GM12878 (cell line): ENCODE results near the gene FXYD4. TPM values are rescaled to one million over a fixed set of nuclear protein-coding genes. Genes with fewer than 3 reads are reported as not detected.

Source experiments
- ATAC-seq: fragments of 200-7000 bp; cut with Tn5 transposase; 3 replicates; pipeline ENCODE4 v1.9.1; 2020; ENCODE audit warnings: mild to moderate bottlenecking, moderate library complexity
- BruUV-seq: library from RNA; stranded (reverse); fragments of 400-500 nt; replicated peaks from 2 replicates; lab custom pipeline; 2021; lab: Mats Ljungman, UMichigan
- CTCF ChIA-PET: fragments of 300-600 bp; sonication (Branson Sonifier 250); formaldehyde crosslinking; extraction: SDS; loops from one replicate; lab custom pipeline; 2021; ENCODE audit warnings: inconsistent platforms; lab: Yijun Ruan, JAX
- POLR2A ChIA-PET: fragments of 350-600 bp; formaldehyde crosslinking; extraction: SDS; loops from one replicate; lab custom pipeline; 2021; ENCODE audit warnings: inconsistent platforms; lab: Charles Lee
- RAD21 ChIA-PET: fragments of 300-600 bp; sonication (Branson Sonifier 250); formaldehyde crosslinking; loops from one replicate; lab custom pipeline; 2023; ENCODE audit warnings: antibody characterized with exemption; ENCODE audit not compliant: unreplicated experiment; lab: Charles Lee
- SMC1A ChIA-PET: fragments of 300-600 bp; sonication (Branson Sonifier 250); formaldehyde crosslinking; loops from one replicate; lab custom pipeline; 2023; ENCODE audit not compliant: unreplicated experiment, uncharacterized antibody; lab: Charles Lee
- DNase-seq: peaks from one replicate; pipeline ENCODE4 v3.0.0-alpha.2; 2011; ENCODE audit warnings: low read depth, low spot score
- FAIRE-seq: peaks from 3 replicates; lab custom pipeline; 2011; peaks lifted over from hg19 to GRCh38; lab: Jason Lieb, UNC
- H2AFZ ChIP-seq: 2 replicates; pipeline ENCODE4 v1.6.0; 2011; ENCODE audit warnings: low read depth, low read length, control low read depth; ENCODE audit not compliant: control insufficient read depth
- H3K27ac ChIP-seq: 2 replicates; pipeline ENCODE4 v1.5.1; 2011; ENCODE audit warnings: control low read depth; ENCODE audit not compliant: control insufficient read depth, insufficient read depth
- H3K27me3 ChIP-seq, 2 experiments: replicated peaks in 1 of 2; 2 replicates each; pipeline versions ENCODE4 v1.6.0 to v1.6.1; 2011; ENCODE audit warnings: low read length in 1 of 2; ENCODE audit not compliant: control insufficient read depth in 2 of 2, insufficient read depth in 2 of 2
- H3K36me3 ChIP-seq, 2 experiments: 2 replicates each; pipeline ENCODE4 v1.5.1; 2011; ENCODE audit warnings: low read length in 1 of 2; ENCODE audit not compliant: control insufficient read depth in 2 of 2, insufficient read depth in 2 of 2
- H3K4me1 ChIP-seq: 2 replicates; pipeline ENCODE4 v1.6.1; 2011; ENCODE audit warnings: mild to moderate bottlenecking, low read length, moderate library complexity, mixed read lengths; ENCODE audit not compliant: control insufficient read depth, insufficient read depth
- H3K4me2 ChIP-seq: 2 replicates; pipeline ENCODE4 v1.6.0; 2011; ENCODE audit warnings: control low read depth; ENCODE audit not compliant: control insufficient read depth, insufficient read depth
- H3K4me3 ChIP-seq: fragments of 200-600 bp; sonication (generic); 2 replicates; pipeline ENCODE4 v1.5.1; 2016
- H3K79me2 ChIP-seq: 2 replicates; pipeline ENCODE4 v1.6.0; 2011; ENCODE audit warnings: low read length; ENCODE audit not compliant: control insufficient read depth, insufficient read depth
- H3K9ac ChIP-seq: 2 replicates; pipeline ENCODE4 v1.8.0; 2011; ENCODE audit warnings: low read length, control low read depth, mixed read lengths; ENCODE audit not compliant: control insufficient read depth, insufficient read depth
- H3K9me3 ChIP-seq: replicated peaks from 3 replicates; pipeline ENCODE4 v1.5.1; 2011; ENCODE audit warnings: mild to moderate bottlenecking, low read length; ENCODE audit not compliant: control insufficient read depth, insufficient read depth
- H4K20me1 ChIP-seq: 2 replicates; pipeline ENCODE4 v1.6.0; 2011; ENCODE audit not compliant: control insufficient read depth, insufficient read depth
- CHD1 ChIP-seq: IDR thresholded peaks from 2 replicates; pipeline ENCODE4 v1.6.1; 2012; ENCODE audit warnings: low read depth, low read length, improper control_type of control experiment
- CTCF ChIP-seq, 3 experiments: IDR thresholded peaks in 2 of 3; conservative IDR thresholded peaks in 1 of 3; 2 replicates each; pipeline ENCODE4 v1.5.1; 2011; ENCODE audit warnings: low read depth in 3 of 3, low read length in 3 of 3, mild to moderate bottlenecking in 3 of 3, control low read depth in 2 of 3, moderate library complexity in 2 of 3, inconsistent platforms in 1 of 3, mixed read lengths in 1 of 3; ENCODE audit not compliant: control insufficient read depth in 2 of 3, insufficient read depth in 1 of 3; ENCODE audit errors: extremely low read depth in 1 of 3
- EGR1 ChIP-seq, 2 experiments: IDR thresholded peaks; 1 replicate in 1 of 2; 2 replicates in 1 of 2; pipeline ENCODE4 v1.6.1; 2011 to 2012; ENCODE audit warnings: low read depth in 2 of 2, low read length in 2 of 2, borderline replicate concordance in 1 of 2, mild to moderate bottlenecking in 1 of 2, moderate library complexity in 1 of 2
- POLR2AphosphoS2 ChIP-seq: IDR thresholded peaks from 2 replicates; pipeline ENCODE4 v1.6.1; 2011; ENCODE audit warnings: low read depth, mild to moderate bottlenecking, low read length, improper control_type of control experiment, moderate library complexity
- RB1 ChIP-seq: fragments of 450-650 bp; formaldehyde crosslinking; IDR thresholded peaks from 2 replicates; pipeline ENCODE4 v1.6.1; 2017; ENCODE audit warnings: mild to moderate bottlenecking, borderline replicate concordance
- SREBF1 ChIP-seq: IDR thresholded peaks from 2 replicates; pipeline ENCODE4 v1.6.1; 2012; ENCODE audit warnings: mild to moderate bottlenecking, low read length
- WGBS: methylation state at CpG from one replicate; pipeline ENCODE4 v1.1.6; 2016; ENCODE audit warnings: low lambda C conversion rate; ENCODE audit not compliant: insufficient replicate concordance, insufficient coverage; ENCODE audit errors: missing lambda C conversion rate; 5-methylcytosine and 5-hydroxymethylcytosine counted together
- in situ Hi-C: fragments of 300-500 bp; cut with MboI; formaldehyde crosslinking; loops from 9 replicates; pipeline ENCODE4 v1.14.3; 2018; ENCODE audit warnings: mixed read lengths
- intact Hi-C: fragments of 100-400 bp; cut with micrococcal nuclease; formaldehyde crosslinking; loops from one replicate; pipeline ENCODE4 v1.14.2; 2022; ENCODE audit not compliant: unreplicated experiment
- polyA plus RNA-seq, 11 experiments: library from polyadenylated mRNA; depleted of rRNA in 4 of 11; unstranded in 6 of 11; stranded (reverse) in 5 of 11; fragments of >200 nt; fragmentation: Nextera tagmentation in 4 of 11; fragmentation: Illumina TruSeq in 1 of 11; extraction: Ambion mirVana in 4 of 11; extraction: Trizol in 1 of 11; gene quantifications; 1 replicate in 1 of 11; 2 replicates in 10 of 11; pipeline versions ENCODE4 v1.2.1 to v1.2.3, GENCODE V29; 2011 to 2016; ENCODE audit warnings: inconsistent platforms in 2 of 11, missing spikeins in 2 of 11, low read depth in 1 of 11
- total RNA-seq, 4 experiments: library from RNA; depleted of rRNA in 3 of 4; stranded (reverse); fragments of >200 nt in 3 of 4; fragmentation: Illumina TruSeq in 1 of 4; extraction: Trizol in 1 of 4; gene quantifications; 2 replicates each; pipeline versions ENCODE4 v1.2.1 to v1.2.3, GENCODE V29; 2013 to 2021

Gene FXYD4
- total and polyA plus RNA-seq, 10 of the 15 experiments (the other 5 are each of a cell fraction or from before 2014, with no cell fraction given) = not detected

- Histone ChIP-seq H3K27ac (no peak overlapping the region), H3K4me2 (no peak overlapping the region), H2AFZ (no peak overlapping the region), H3K36me3 (no peaks in the 10 kb centered on the region), H3K79me2 (no peaks in the 10 kb centered on the region), H4K20me1 (no peaks in the 10 kb centered on the region), H3K4me1 (no peaks in the 10 kb centered on the region), H3K9ac (no peak overlapping the region), H3K27me3 (no peaks in the 10 kb centered on the region), H3K4me3 (no peak overlapping the region), H3K9me3 (no peaks in the 10 kb centered on the region)
- 29% methylated on average over 4 of the region's 4 CpGs for WGBS
- TF ChIP-seq EGR1 (IDR thresholded peaks at IDR 0.05; ENCODE audit: borderline replicate concordance in 1 of 2, low read depth in 2 of 2, low read length in 2 of 2) = no peak
- no peak for TF ChIP-seq CHD1
- TF ChIP-seq POLR2AphosphoS2 = no peak
- no peak for TF ChIP-seq CTCF (IDR thresholded peaks at IDR 0.05 in 2 of 3, conservative IDR thresholded peaks at IDR 0.05 in 1 of 3; ENCODE audit: control insufficient read depth in 2 of 3, extremely low read depth in 1 of 3, insufficient read depth in 1 of 3, low read depth in 3 of 3, low read length in 3 of 3)
- no peak for TF ChIP-seq SREBF1
- no peak for TF ChIP-seq RB1
- FAIRE-seq (no peak), DNase-seq (no peak), ATAC-seq (no peak)
- CTCF ChIA-PET = interaction anchor here (0.6 kb wide), 1 partner anchor 28 kb away, joined by 3 read pairs; no protein-coding TSS in a partner anchor
- SMC1A ChIA-PET = interaction anchor here (0.8 kb wide), 1 partner anchor 39 kb away, joined by 3 read pairs; no protein-coding TSS in a partner anchor
- in situ Hi-C loops = loop anchor here (25.0 kb wide), 1 partner anchor 144 kb away; no protein-coding TSS in a partner anchor
- RAD21 ChIA-PET = no interaction called here
- no TSS peak for BruUV-seq
- intact Hi-C loops = no loop called here
- POLR2A ChIA-PET = no interaction called here
Observed at GRCh38 chr10:43355749-43356371, 15.6 kb upstream of the FXYD4 start.
